IMR-90 (cell line): ENCODE data around the gene CNPPD1. TPM values are rescaled to one million over a fixed set of nuclear protein-coding genes. Genes with fewer than 3 reads are reported as not detected.

Experiments
- ATAC-seq: fragments of 200-7000 bp; cut with Tn5 transposase; 2 replicates; pipeline ENCODE4 v1.9.1; 2020; ENCODE audit warnings: low read depth, mild to moderate bottlenecking, moderate library complexity
- BruUV-seq: library from RNA; stranded (reverse); fragments of 400-500 nt; replicated peaks from 2 replicates; lab custom pipeline; 2021; lab: Mats Ljungman, UMichigan
- CTCF ChIA-PET: fragments of 300-600 bp; formaldehyde crosslinking; extraction: SDS; loops from one replicate; lab custom pipeline; 2021; ENCODE audit warnings: antibody characterized with exemption; lab: Yijun Ruan, JAX
- POLR2A ChIA-PET: fragments of 300-600 bp; sonication (Branson Sonifier 250); formaldehyde crosslinking; loops from one replicate; lab custom pipeline; 2022; ENCODE audit warnings: antibody characterized with exemption; ENCODE audit not compliant: unreplicated experiment; lab: Charles Lee
- DNase-seq: peaks from one replicate; pipeline ENCODE4 v3.0.0; 2013
- H2AFZ ChIP-seq: replicated peaks from 2 replicates; pipeline ENCODE3; 2013; ENCODE audit warnings: low read length, mild to moderate bottlenecking; ENCODE audit not compliant: poor library complexity
- H2AK5ac ChIP-seq: 2 replicates; pipeline ENCODE4 v1.6.1; 2013; ENCODE audit warnings: low read depth, low read length, inconsistent platforms
- H2AK9ac ChIP-seq: replicated peaks from 2 replicates; pipeline ENCODE3; 2013; ENCODE audit warnings: mild to moderate bottlenecking, low read depth, low read length, moderate library complexity; ENCODE audit not compliant: poor library complexity
- H2BK120ac ChIP-seq: 2 replicates; pipeline ENCODE4 v1.6.1; 2013; ENCODE audit warnings: low read depth, low read length, inconsistent platforms
- H2BK15ac ChIP-seq: 3 replicates; pipeline ENCODE4 v1.6.1; 2013; ENCODE audit warnings: low read depth, low read length, inconsistent platforms
- H2BK20ac ChIP-seq: 2 replicates; pipeline ENCODE4 v1.6.1; 2013; ENCODE audit warnings: low read depth, mild to moderate bottlenecking, inconsistent platforms, low read length, moderate library complexity
- H2BK5ac ChIP-seq: 2 replicates; pipeline ENCODE4 v1.6.1; 2013; ENCODE audit warnings: mild to moderate bottlenecking, low read depth, low read length, inconsistent platforms; ENCODE audit not compliant: poor library complexity, severe bottlenecking
- H3K14ac ChIP-seq: replicated peaks from 2 replicates; pipeline ENCODE4 v1.6.1; 2013; ENCODE audit warnings: low read depth, low read length, inconsistent platforms
- H3K18ac ChIP-seq: 2 replicates; pipeline ENCODE4 v1.6.1; 2013; ENCODE audit warnings: low read depth, low read length, control low read depth
- H3K23ac ChIP-seq: 2 replicates; pipeline ENCODE4 v1.6.1; 2013; ENCODE audit warnings: low read depth, low read length, inconsistent platforms
- H3K27ac ChIP-seq: 2 replicates; pipeline ENCODE4 v1.5.1; 2013; ENCODE audit warnings: mild to moderate bottlenecking, control low read depth, low read length; ENCODE audit not compliant: insufficient read depth
- H3K27me3 ChIP-seq: 2 replicates; pipeline ENCODE4 v1.6.1; 2013; ENCODE audit warnings: low read length; ENCODE audit not compliant: control insufficient read depth, insufficient read depth
- H3K36me3 ChIP-seq: 2 replicates; pipeline ENCODE4 v1.6.1; 2013; ENCODE audit warnings: low read length, mixed read lengths; ENCODE audit not compliant: control insufficient read depth, insufficient read depth
- H3K4ac ChIP-seq: 2 replicates; pipeline ENCODE4 v1.6.1; 2013; ENCODE audit warnings: low read depth, low read length, inconsistent platforms
- H3K4me1 ChIP-seq: 2 replicates; pipeline ENCODE4 v1.6.1; 2013; ENCODE audit warnings: low read length, mixed read lengths; ENCODE audit not compliant: control insufficient read depth, insufficient read depth
- H3K4me2 ChIP-seq: 2 replicates; pipeline ENCODE4 v1.6.1; 2013; ENCODE audit warnings: low read depth, mild to moderate bottlenecking, control low read depth, low read length, moderate library complexity
- H3K4me3 ChIP-seq: 2 replicates; pipeline ENCODE4 v1.5.1; 2013; ENCODE audit warnings: low read depth, mild to moderate bottlenecking, control low read depth, low read length, moderate library complexity; ENCODE audit not compliant: insufficient read depth
- H3K56ac ChIP-seq: 2 replicates; pipeline ENCODE4 v1.6.1; 2013; ENCODE audit warnings: low read length, inconsistent platforms; ENCODE audit not compliant: insufficient read depth; ENCODE audit errors: extremely low read depth
- H3K79me1 ChIP-seq, 2 experiments: 2 replicates each; pipeline ENCODE4 v1.6.1; 2013; ENCODE audit warnings: low read length in 2 of 2, inconsistent platforms in 1 of 2, low read depth in 1 of 2
- H3K9ac ChIP-seq: 2 replicates; pipeline ENCODE4 v1.6.1; 2013; ENCODE audit warnings: low read depth, low read length, control low read depth
- H3K9me1 ChIP-seq: 2 replicates; pipeline ENCODE4 v1.6.1; 2013; ENCODE audit warnings: low read length, inconsistent platforms; ENCODE audit not compliant: insufficient read depth
- H3K9me3 ChIP-seq: 2 replicates; pipeline ENCODE4 v1.6.1; 2013; ENCODE audit warnings: low read length; ENCODE audit not compliant: control insufficient read depth, insufficient read depth
- H4K20me1 ChIP-seq: 2 replicates; pipeline ENCODE4 v1.6.1; 2013; ENCODE audit warnings: low read length, inconsistent platforms; ENCODE audit not compliant: insufficient read depth
- H4K5ac ChIP-seq: 2 replicates; pipeline ENCODE4 v1.6.1; 2013; ENCODE audit warnings: mild to moderate bottlenecking, low read depth, low read length, control low read depth
- H4K8ac ChIP-seq, 2 experiments: 2 replicates each; pipeline ENCODE4 v1.6.1; 2013; ENCODE audit warnings: low read depth in 2 of 2, low read length in 2 of 2, control low read depth in 1 of 2, inconsistent platforms in 1 of 2
- H4K91ac ChIP-seq: 2 replicates; pipeline ENCODE4 v1.6.1; 2013; ENCODE audit warnings: low read depth, low read length, inconsistent platforms; ENCODE audit not compliant: insufficient read depth
- BHLHE40 ChIP-seq: fragments of 150-350 bp; IDR thresholded peaks from 2 replicates; pipeline ENCODE4 v1.6.1; 2016; ENCODE audit warnings: mild to moderate bottlenecking, low read depth, low read length
- CEBPB ChIP-seq: IDR thresholded peaks from 2 replicates; pipeline ENCODE4 v1.6.1; 2012; ENCODE audit warnings: low read depth, low read length, improper control_type of control experiment
- CHD1 ChIP-seq: IDR thresholded peaks from 2 replicates; pipeline ENCODE4 v1.6.1; 2012; ENCODE audit warnings: low read depth, low read length, improper control_type of control experiment
- CTCF ChIP-seq: conservative IDR thresholded peaks from 2 replicates; pipeline ENCODE4 v1.5.1; 2012; ENCODE audit warnings: mild to moderate bottlenecking, low read depth, low read length, improper control_type of control experiment
- MAFK ChIP-seq: IDR thresholded peaks from 2 replicates; pipeline ENCODE4 v1.6.1; 2012; ENCODE audit warnings: low read depth, low read length, improper control_type of control experiment
- MAZ ChIP-seq: IDR thresholded peaks from 2 replicates; pipeline ENCODE4 v1.6.1; 2012; ENCODE audit warnings: low read depth, mild to moderate bottlenecking, low read length, improper control_type of control experiment, moderate library complexity, borderline replicate concordance
- MXI1 ChIP-seq: IDR thresholded peaks from 2 replicates; pipeline ENCODE4 v1.6.1; 2012; ENCODE audit warnings: low read depth, mild to moderate bottlenecking, low read length, moderate library complexity, borderline replicate concordance
- NFE2L2 ChIP-seq: fragments of 150-350 bp; IDR thresholded peaks from 2 replicates; pipeline ENCODE4 v1.6.1; 2016; ENCODE audit warnings: low read depth, mild to moderate bottlenecking, low read length
- POLR2A ChIP-seq: IDR thresholded peaks from 2 replicates; pipeline ENCODE4 v1.6.1; 2012; ENCODE audit warnings: mild to moderate bottlenecking, low read depth, low read length
- RFX5 ChIP-seq: IDR thresholded peaks from 2 replicates; pipeline ENCODE4 v1.8.0; 2012; ENCODE audit warnings: low read depth, mild to moderate bottlenecking, low read length, moderate library complexity
- SMC3 ChIP-seq: fragments of 150-350 bp; IDR thresholded peaks from 2 replicates; pipeline ENCODE4 v1.6.1; 2016; ENCODE audit warnings: low read depth, mild to moderate bottlenecking, antibody characterized with exemption, low read length, moderate library complexity
- USF2 ChIP-seq: fragments of 150-350 bp; IDR thresholded peaks from 2 replicates; pipeline ENCODE4 v1.6.1; 2017; ENCODE audit warnings: mild to moderate bottlenecking, antibody characterized with exemption, low read length, low read depth
- WGBS, 2 experiments: methylation state at CpG; one replicate each; pipeline versions ENCODE4 v1.1.5 to v1.1.7; 2013; ENCODE audit warnings: missing lambda C conversion rate in 2 of 2; ENCODE audit not compliant: insufficient read length in 1 of 2; ENCODE audit errors: extremely low coverage in 2 of 2; 5-methylcytosine and 5-hydroxymethylcytosine counted together
- dilution Hi-C: fragments of 300-500 bp; cut with HindIII; formaldehyde crosslinking; loops from one replicate; pipeline ENCODE4 v1.14.3; 2018; ENCODE audit warnings: low sequenced_read_pairs; ENCODE audit not compliant: unreplicated experiment
- in situ Hi-C: fragments of 300-500 bp; cut with MboI; formaldehyde crosslinking; loops from 3 replicates; pipeline ENCODE4 v1.14.3; 2019; ENCODE audit warnings: low sequenced_read_pairs, inconsistent platforms, mixed read lengths
- intact Hi-C: fragments of 100-400 bp; cut with micrococcal nuclease; formaldehyde crosslinking; loops from 2 replicates; pipeline ENCODE4 v1.10.0; 2022
- polyA plus RNA-seq, 3 experiments: library from polyadenylated mRNA; depleted of rRNA; stranded (reverse); fragments of >200 nt; gene quantifications; 2 replicates each; pipeline ENCODE4 v1.2.3, GENCODE V29; 2012; ENCODE audit warnings: low replicate concordance in 1 of 3
- total RNA-seq: library from RNA; depleted of rRNA; stranded (reverse); fragments of >200 nt; gene quantifications from 2 replicates; pipeline ENCODE4 v1.2.3, GENCODE V29; 2012
- TF ChIP-seq, protein P1 (sequence below): fragments of 150-350 bp; IDR thresholded peaks from 2 replicates; pipeline ENCODE4 v1.6.1; 2016; ENCODE audit warnings: low read depth, mild to moderate bottlenecking, low read length, moderate library complexity, borderline replicate concordance

CNPPD1 gene
- total and polyA plus RNA-seq, 2 of the 4 experiments (the other 2 are of a cell fraction) = 11.1 to 29.2 TPM

DNA sequence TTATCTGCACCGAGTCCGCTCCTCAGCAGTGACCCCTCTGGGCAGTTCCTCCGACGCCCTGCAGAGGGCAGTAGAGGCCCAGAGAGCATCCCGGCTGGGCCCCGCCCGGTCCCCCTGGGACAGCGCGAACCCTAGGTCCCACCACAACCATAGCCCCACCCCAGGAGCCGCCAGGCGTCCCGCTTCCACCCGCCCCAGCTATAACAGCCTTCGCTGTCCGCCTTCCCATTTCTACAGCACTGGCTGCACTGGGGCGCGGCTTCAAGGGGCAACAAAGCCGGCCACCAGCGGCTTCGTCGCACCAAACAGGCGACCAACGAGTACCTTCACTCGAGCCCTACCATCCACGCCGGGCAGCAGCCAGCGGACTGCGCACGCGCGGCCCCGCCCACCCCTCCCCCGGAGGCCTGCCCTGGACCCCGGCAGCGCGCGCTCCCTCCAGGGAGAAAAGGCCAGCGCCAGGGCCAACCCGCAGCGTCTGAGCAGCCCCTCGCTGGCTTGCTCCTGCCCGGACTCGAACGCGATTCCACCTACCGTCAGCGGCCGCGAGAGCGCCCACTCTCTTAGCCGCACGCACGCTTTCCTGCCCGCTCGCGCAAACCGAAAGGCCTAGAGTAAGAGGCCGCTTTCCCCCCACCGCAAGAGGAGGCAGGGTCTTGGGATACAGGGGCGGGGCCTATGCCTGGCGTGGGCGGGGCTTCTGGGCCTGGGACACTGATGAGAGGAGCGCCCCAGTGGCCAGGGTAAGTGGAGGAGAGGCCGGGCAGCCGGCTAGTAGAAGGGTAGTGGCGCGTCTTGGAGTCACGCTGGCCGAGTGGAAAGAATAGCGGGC lies 16.3 kb downstream of the CNPPD1 start, which contains the start of gene NHEJ1:
TSS of gene NHEJ1 (minus strand) at position 630 of the 832 bp plus-strand sequence. CDS start 2,453 bp downstream, outside the sequence.
- POLR2A ChIA-PET = no interaction called here
- no peaks in the 10 kb centered on the region for H4K20me1 ChIP-seq
- peak within 1 kb of the TSS; percentile 87 for H3K18ac ChIP-seq
- dilution Hi-C loops = no loop called here
- peak within 1 kb of the TSS; percentile 82 for H3K4me3 ChIP-seq
- no peaks in the 10 kb centered on the region; the same call in 1 of the 2 replicates for H3K9me1 ChIP-seq
- BruUV-seq = no TSS peak
- peak within 1 kb of the TSS; percentile 95 for H3K4me2 ChIP-seq
- no peak within 1 kb of the TSS for H2AK5ac ChIP-seq
- in situ Hi-C loops = no loop called here
- no peak within 1 kb of the TSS for H2BK20ac ChIP-seq
- intact Hi-C loops = loop anchor here (1.0 kb wide), 4 partner anchors 46 to 192 kb away; partner anchors contain the start of genes ABCB6 and ZFAND2B
- peak within 1 kb of the TSS; percentile 92 for H2BK120ac ChIP-seq
- H3K4ac ChIP-seq = peak within 1 kb of the TSS; percentile 90
- peak within 1 kb of the TSS; percentile 94 for H4K5ac ChIP-seq
- H4K91ac ChIP-seq = peak within 1 kb of the TSS; percentile 83; the same call in 1 of the 2 replicates
- peak within 1 kb of the TSS; percentile 95 for H3K14ac ChIP-seq
- DNase-seq (peak; percentile 89), ATAC-seq (peak; percentile 94)
- peak within 1 kb of the TSS; percentile 94 for H2BK5ac ChIP-seq
- H2AFZ ChIP-seq = peak within 1 kb of the TSS; percentile 99
- H3K36me3 ChIP-seq = 0 out of 2 replicates have a peak, but pooled peaks cover 3% of the 10 kb centered on the region
- peak within 1 kb of the TSS; percentile 99 for H3K27ac ChIP-seq
- peak within 1 kb of the TSS; percentile 98 for H3K9ac ChIP-seq
- H3K9me3 ChIP-seq = no peaks in the 10 kb centered on the region
- no peaks in the 10 kb centered on the region for H3K27me3 ChIP-seq
- WGBS, 2 experiments = 0% methylated on average over 22 of the region's 70 CpGs; no CpG with 5 or more reads in 1 of the 2 experiments
- peaks cover 5 to 17% of the 10 kb centered on the region in 2 experiments; a peak in 2 of 4 replicates for H3K79me1 ChIP-seq
- peaks cover 2% of the 10 kb centered on the region; the same call in 1 of the 2 replicates for H3K4me1 ChIP-seq
- H3K23ac ChIP-seq = peak within 1 kb of the TSS; percentile 85
- CTCF ChIA-PET = interaction anchor here (0.6 to 1.6 kb wide), 3 partner anchors 131 to 200 kb away, joined by 3 to 8 read pairs (median 3); no protein-coding TSS in a partner anchor
- peak within 1 kb of the TSS; percentile 86 for H2AK9ac ChIP-seq
- peak within 1 kb of the TSS; percentile 83 for H3K56ac ChIP-seq
- peak within 1 kb of the TSS; percentile 74; the same call in 2 of the 3 replicates for H2BK15ac ChIP-seq
- H4K8ac ChIP-seq = peak within 1 kb of the TSS; percentile 83 to 96; a peak in 3 of 4 replicates
- TF ChIP-seq, protein P1, sequence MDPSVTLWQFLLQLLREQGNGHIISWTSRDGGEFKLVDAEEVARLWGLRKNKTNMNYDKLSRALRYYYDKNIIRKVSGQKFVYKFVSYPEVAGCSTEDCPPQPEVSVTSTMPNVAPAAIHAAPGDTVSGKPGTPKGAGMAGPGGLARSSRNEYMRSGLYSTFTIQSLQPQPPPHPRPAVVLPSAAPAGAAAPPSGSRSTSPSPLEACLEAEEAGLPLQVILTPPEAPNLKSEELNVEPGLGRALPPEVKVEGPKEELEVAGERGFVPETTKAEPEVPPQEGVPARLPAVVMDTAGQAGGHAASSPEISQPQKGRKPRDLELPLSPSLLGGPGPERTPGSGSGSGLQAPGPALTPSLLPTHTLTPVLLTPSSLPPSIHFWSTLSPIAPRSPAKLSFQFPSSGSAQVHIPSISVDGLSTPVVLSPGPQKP = no peak
- TF ChIP-seq MAZ (peak; percentile 89), CHD1 (no peak), CEBPB (no peak), MAFK (no peak), POLR2A (peak; percentile 44), USF2 (no peak), BHLHE40 (no peak), SMC3 (peak; percentile 75), CTCF (peak; percentile 95), MXI1 (peak; percentile 27; the same call in 1 of the 2 replicates), RFX5 (no peak), NFE2L2 (no peak)
